GM19193 (cell line): ENCODE results near the gene NET1.
A peak's percentile ranks its signal among the peaks of the same experiment; 100 is the strongest.

ENCODE experiments used
- POLR2A ChIP-seq: IDR thresholded peaks from 4 replicates; pipeline ENCODE4 v1.6.1; 2011; ENCODE audit not compliant: insufficient read depth, insufficient read length; ENCODE audit errors: extremely low read depth

The NET1 gene

DNA sequence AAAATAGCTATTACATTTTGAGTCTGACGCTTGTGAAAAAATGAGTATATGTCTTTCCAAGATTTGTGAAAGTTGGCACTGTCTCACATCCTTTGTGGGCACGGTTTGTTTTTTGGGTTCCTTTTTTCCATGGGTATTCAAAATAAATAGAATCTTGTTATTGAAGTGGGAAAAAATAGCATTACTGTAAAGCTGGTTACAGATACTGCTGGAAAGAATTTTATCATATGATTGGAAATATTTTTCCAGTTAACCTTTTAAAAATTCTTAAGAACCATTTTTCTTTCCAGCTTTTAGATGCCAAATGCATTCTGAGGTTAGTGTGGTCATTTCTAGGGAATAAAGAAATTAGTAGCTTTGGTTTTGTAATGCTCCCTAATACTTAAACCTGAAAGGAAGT is 11.4 kb downstream of the NET1 start:
- no peak for TF ChIP-seq POLR2A

DNA sequence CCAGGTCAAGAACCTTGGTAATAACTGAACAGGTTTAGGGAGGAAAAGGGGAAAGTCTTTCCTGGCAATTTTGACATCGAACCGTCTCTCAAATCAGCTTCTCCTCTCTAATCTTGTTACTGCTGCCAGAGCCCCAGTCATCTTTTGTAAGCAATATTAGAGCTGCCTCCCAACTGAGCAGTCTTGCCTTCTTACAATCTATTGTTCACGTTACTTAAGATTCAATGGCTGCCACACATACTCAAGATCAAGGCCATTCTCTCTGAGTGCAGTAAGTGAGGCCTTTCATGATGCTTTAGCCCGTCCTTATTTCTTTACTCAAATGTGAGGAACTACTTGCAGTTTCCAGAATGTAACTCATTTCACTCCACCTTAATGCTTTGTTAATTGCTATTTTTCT is 12.4 kb downstream of the NET1 start:
- TF ChIP-seq POLR2A = no peak

DNA sequence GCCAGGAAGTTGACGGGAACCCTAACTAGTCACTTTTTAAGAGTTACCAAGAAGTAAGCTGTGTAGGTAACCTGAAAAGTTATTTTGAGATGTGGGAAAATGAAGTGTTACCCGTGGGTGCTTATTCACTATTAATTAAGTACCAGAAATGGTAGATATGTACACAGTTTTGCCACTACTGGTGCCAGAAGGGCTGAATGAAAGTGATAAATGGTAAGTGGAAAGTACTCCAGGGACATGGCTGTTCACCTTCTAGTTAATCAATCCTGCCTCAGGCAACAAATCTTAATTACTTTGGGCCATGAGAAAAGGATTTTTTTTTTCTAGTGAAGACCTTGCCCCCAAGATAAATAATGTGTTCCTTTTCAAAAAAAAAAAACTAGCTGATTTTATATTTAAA is 15.8 kb downstream of the NET1 start:
- no peak for TF ChIP-seq POLR2A

DNA sequence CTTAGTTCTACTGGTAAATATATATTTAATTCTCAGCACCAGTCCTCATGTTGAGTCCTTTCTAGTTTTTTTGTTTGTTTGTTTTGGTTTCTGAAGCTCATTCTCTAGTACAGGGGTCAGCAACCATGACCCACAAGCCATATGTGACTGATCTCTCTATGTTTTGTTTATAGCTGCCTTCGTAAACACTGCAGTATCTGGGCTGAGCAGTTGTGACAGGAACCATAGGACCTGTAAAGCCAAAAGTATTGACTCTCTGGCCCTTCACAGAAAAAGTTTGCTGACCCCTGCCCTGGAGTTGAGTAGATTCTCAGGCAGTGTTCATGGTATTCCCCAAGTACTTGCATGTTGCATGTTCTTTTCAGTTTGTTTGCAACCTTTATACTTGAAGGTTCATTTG is 20.8 kb downstream of the NET1 start:
- TF ChIP-seq POLR2A = no peak

DNA sequence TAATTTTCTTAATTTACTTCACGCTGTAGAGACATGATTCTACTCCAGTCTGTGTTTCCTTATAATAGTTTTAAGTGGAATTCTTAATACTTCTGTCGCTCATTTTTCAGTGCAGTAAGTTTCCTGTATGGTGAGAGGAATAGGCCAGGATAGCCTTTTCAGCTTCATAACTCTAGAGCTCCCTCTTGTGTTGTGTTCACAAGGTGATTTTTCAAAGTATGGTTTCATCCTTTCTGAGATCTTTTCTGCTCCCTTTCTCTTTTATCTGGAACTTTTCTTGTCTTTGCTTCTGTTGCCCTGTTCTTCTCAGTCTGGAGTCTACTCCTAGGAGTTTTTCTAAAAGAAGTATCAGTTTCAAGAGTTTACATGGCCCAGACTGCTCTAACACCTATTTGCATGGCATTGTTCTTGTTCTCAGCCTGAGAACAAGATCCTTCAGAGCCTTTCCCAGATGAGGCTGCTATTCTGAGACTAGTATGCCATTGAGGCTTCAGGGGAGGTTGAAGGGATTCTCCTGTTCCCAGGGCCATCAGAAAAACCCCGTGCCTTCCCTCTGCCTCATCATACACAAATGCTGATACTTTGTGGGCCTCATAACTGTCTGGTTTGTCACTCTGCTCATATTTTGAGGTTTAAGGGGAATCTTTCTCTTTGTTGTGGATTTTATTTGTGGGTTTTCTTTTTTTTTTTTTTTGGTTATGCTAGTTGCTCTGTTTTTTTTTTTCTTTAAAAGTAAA is 21.8 kb downstream of the NET1 start:
- no peak for TF ChIP-seq POLR2A

DNA sequence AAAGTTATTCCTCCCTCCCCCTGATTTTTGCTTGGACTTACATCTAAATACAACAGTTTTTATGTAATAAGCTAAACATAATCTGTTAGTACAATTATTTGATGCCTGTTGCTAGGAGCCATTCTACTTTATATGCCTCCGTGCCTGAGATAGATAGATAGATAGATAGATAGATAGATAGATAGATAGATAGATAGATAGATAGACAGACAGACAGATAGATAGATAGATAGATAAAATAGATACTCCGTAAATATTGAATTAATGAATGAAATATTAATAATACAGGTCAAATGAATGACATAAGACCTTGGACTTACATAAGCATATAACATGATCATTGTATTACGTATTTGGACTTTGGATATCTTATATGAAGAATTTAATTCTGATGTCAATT is 23.0 kb downstream of the NET1 start:
- TF ChIP-seq POLR2A = no peak

DNA sequence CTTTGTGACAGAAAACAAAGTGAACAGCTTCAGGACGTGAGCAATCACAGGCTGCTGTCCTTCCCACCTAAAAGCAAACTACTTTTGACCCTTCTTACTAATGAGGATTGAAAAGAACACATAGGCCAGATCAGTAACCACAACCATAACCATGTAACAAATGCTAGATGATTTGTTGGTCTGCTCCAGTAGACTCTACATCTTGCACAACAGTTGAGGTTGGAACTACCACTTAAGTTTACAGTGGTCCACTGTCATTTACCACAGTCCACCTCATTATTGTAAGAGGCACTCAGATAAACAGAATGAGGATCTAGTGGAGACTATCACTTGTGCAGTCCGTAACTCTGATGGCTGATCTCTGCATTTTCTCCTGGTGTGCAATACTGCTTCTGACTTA is 27.8 kb downstream of the NET1 start:
- TF ChIP-seq POLR2A = no peak

DNA sequence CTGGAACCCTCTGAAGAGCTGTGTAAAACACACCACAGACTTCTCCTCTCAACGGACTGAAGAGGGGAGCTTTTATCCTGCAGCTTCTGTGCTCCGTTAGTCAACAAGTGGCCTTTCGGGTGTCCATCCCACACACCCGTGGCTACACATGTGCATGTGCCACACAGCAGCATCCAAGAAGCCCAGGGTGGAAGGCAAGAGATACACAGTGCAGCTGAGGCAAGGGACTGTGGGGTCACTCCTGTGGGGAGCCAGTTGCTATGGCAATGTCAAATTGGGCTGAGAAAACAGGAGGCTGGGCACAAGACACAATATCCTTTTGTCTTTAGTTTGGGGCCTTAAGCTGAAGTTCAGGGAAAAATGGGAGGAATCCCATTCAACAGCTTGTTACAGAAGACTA is 28.7 kb downstream of the NET1 start:
- no peak for TF ChIP-seq POLR2A

DNA sequence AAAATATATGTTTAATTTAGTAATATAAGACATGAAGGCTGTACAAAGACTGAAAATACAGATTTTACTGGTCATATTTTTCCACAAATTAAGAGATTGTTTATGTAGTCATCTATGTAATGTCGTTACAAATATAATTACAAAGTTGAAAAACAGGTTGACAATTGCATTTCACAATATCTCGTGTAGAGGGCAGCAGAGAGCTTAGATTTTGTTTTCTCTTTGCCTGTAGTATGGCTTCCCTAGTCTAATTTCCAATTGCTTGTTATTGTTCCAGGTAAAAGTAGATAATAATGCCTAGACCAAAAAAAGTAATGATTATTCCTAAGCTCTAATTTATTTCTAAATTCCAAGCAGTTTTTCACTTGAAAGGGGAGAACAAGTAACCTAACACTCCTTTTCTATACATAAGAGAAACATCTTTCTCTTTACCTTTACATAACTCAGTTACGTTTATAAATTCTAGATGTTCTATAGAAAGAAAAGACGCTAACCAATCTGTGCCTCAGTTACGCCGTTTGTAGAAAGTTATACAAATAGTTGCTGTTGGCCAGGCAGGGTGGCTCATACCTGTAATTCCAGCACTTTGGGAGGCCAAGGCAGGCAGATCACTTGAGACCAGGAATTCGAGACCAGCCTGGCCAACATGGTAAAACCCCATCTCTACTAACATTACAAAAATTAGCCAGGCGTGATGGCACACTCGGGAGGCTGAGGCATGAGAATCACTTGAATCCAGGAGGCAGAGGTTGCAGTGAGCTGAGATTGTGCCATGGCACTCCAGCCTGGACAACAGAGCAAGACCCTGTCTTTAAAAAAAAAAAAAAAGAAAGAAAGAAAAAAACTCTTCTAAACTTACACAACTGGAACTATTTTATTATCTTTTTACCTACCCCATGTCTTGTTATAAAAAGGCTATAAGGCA is 30.0 kb downstream of the NET1 start:
- TF ChIP-seq POLR2A = no peak

DNA sequence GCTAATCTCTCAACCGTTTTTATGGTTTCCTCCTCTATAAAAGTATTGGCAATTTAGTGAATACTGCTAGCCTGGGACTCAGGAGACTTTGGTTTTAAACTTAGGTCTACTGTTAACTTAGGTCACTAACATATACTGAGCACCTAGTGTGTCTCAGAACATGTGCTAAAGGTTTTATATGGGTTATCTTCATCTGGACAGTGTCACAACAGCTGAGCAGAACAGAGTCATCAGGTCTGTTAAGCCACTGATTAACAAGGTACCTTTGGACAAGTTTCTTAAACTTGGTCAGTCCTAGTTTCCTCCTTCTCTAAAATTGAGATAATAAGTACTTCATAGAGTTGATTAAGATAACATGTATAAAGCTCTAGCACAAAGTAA is 30.6 kb downstream of the NET1 start:
- TF ChIP-seq POLR2A = no peak

DNA sequence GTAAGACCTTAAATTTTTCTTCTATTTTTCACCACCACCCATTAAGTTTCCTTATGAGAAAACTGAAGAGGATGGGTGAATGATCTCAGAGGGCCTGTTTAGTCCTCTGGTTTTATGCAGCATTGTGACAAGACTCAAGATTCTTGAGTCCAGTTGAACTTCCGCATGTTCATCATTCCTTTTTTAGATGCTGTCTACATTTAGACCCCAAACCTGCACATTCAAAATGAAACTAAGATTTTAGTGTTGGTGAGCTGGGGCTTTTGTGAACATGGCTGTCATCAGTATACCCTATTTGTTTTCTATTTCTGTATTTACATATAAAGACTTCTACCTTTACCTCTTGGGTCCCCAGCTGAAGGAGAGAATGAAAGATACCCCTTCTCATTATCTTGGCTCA is 31.1 kb downstream of the NET1 start:
- no peak for TF ChIP-seq POLR2A

DNA sequence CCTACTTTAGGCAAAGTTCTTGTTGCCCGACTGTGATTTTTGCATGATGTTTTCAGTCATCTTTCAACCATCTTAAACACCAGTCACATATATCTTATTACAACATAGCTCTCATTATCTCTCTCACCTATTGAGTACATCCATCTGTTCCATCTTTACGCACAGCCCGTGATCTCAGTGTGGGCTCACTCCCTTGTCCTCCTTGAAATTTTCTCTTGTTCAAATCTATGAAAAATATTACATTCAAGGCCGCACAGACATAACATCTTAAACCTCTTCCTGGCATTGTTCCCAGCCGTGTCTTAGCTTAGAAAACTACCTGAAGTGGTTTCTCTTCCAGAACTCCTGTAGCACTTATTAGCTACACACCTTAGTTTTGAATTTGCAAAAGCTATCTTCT is 32.6 kb downstream of the NET1 start:
- TF ChIP-seq POLR2A = no peak

DNA sequence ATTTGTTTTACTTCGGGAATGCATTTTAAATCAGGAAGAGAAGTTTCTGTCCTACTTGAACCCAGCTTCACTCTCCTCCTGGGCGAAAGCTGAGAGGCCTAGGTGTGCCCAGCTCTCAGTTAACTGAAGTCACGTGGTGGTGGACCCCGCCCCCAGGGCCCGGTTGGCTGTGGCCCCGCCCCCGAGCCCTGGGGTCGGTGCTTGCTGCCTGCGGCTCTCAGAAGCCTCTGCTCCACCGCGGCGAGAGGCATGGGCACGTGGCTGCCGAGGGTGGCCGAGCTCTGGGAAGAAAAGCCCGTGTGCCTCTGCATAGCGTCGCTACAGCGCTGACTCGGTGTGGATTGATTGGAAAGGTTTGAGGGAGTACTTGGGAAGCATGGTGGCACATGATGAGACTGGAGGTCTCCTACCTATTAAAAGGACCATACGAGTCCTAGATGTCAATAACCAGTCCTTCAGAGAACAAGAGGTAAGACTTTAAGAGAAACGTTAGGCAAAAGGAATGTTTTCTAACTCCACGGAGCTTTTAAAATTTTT is 34.1 kb downstream of the NET1 start:
- TF ChIP-seq POLR2A = peak; percentile 78

DNA sequence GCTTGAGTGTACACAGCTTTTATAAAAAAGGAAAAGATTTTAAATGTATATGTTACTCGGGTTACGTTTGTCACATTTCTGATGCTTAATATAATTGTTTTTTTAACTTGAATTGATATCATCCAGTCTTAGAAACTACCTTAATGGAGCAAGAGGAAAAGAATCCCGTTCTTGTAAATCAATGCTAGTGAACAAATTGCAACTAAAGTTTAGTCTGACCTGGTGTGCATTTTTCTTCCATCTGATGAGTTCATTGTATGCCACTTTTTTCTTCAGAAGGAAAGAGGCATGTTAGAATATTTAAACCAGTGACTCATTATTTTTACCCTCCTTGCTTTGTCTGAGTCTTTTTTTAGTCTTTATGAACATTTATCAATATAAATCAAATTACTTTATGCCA is 34.7 kb downstream of the NET1 start:
- TF ChIP-seq POLR2A = no peak

DNA sequence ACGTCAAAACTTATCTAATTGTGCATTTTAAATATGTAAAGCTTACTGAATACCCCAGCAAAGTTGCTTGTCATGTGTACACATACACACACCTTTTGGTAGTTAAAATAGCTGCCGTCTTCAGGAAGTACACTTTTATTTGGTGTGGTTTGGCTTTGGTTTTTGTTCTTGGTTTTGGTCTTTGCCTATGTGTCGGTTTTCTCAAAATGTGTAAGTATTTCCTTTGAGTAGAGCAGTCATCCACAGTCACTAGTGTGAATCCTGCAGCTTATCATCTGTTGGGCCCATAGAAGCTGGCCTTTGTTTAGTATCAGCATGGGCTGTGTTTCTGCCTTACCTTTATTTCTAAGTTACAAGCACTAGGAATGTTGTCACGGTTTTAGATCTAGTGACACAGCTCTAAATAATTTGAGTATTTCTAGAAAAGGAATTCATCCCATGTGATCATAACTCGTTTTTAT is 35.3 kb downstream of the NET1 start:
- no peak for TF ChIP-seq POLR2A
